ENCODE data around the gene EFCAB13.

The EFCAB13 gene

DNA sequence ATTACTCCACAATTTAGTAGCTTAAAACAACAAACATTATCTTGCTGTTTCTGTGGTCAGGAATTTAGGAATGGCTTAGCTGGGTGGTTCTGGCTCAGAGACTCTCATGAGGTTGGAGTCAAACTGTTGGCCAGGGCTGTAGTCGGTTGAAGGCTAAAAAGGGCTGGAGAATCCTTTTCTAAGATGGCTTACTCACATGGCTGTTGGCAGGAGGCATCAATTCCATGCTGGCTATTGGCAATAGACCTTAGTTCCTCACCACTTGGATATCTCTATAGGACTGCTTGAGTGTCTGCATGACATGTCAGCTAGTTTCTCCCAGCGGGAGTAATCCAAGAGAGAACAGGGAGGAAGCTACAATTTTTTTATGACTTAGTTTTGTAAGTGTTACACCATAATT lies 6.6 kb upstream of the EFCAB13 start:
- no peaks in the 10 kb centered on the region; the same call in 1 of the 2 replicates for H3K9me3 ChIP-seq (ENCODE audit: insufficient read depth, low read length)
- no peaks in the 10 kb centered on the region for H3K36me3 ChIP-seq (ENCODE audit: insufficient read depth, insufficient read length, low read length)
- no peak overlapping the region for H3K4me3 ChIP-seq (ENCODE audit: insufficient read length, low read depth)
- H3K9ac ChIP-seq (ENCODE audit: insufficient read length, low read depth), result no peak overlapping the region
- no peak for DNase-seq (ENCODE audit: low read depth, low spot score)
- H3K4me1 ChIP-seq (ENCODE audit: insufficient read depth, insufficient read length), result no peaks in the 10 kb centered on the region
- TF ChIP-seq YY1 (IDR thresholded peaks at IDR 0.05; ENCODE audit: insufficient read depth, insufficient read length) (no peak), SUZ12 (IDR thresholded peaks at IDR 0.05; ENCODE audit: extremely low read depth, insufficient read depth, insufficient read length) (no peak), ZNF274 (IDR thresholded peaks at IDR 0.05; ENCODE audit: low read depth, low read length) (no peak)
- no peaks in the 10 kb centered on the region for H3K27me3 ChIP-seq (ENCODE audit: insufficient read depth, insufficient read length)

- DNase-seq (ENCODE audit: low read depth, low spot score), result no peak
- no peaks in the 10 kb centered on the region for H3K27me3 ChIP-seq (ENCODE audit: insufficient read depth, insufficient read length)
- no peak overlapping the region for H3K4me3 ChIP-seq (ENCODE audit: insufficient read length, low read depth)
- no peaks in the 10 kb centered on the region for H3K36me3 ChIP-seq (ENCODE audit: insufficient read depth, insufficient read length, low read length)
- no peaks in the 10 kb centered on the region; the same call in 1 of the 2 replicates for H3K9me3 ChIP-seq (ENCODE audit: insufficient read depth, low read length)
- TF ChIP-seq YY1 (IDR thresholded peaks at IDR 0.05; ENCODE audit: insufficient read depth, insufficient read length), result no peak
- TF ChIP-seq SUZ12 (IDR thresholded peaks at IDR 0.05; ENCODE audit: extremely low read depth, insufficient read depth, insufficient read length), result no peak
- TF ChIP-seq ZNF274 (IDR thresholded peaks at IDR 0.05; ENCODE audit: low read depth, low read length), result no peak
- no peaks in the 10 kb centered on the region for H3K4me1 ChIP-seq (ENCODE audit: insufficient read depth, insufficient read length)
- no peak overlapping the region for H3K9ac ChIP-seq (ENCODE audit: insufficient read length, low read depth)
Observed at GRCh38 chr17:47318197-47318918, 5.4 kb upstream of the EFCAB13 start.

- Histone ChIP-seq H3K9ac (ENCODE audit: insufficient read length, low read depth) (no peak overlapping the region), H3K4me1 (ENCODE audit: insufficient read depth, insufficient read length) (no peaks in the 10 kb centered on the region), H3K36me3 (ENCODE audit: insufficient read depth, insufficient read length, low read length) (no peaks in the 10 kb centered on the region), H3K4me3 (ENCODE audit: insufficient read length, low read depth) (no peak overlapping the region), H3K27me3 (ENCODE audit: insufficient read depth, insufficient read length) (no peaks in the 10 kb centered on the region), H3K9me3 (ENCODE audit: insufficient read depth, low read length) (peaks cover 8% of the 10 kb centered on the region; the same call in 1 of the 2 replicates)
- DNase-seq (ENCODE audit: low read depth, low spot score), result no peak
- no peak for TF ChIP-seq ZNF274 (IDR thresholded peaks at IDR 0.05; ENCODE audit: low read depth, low read length)
- TF ChIP-seq SUZ12 (IDR thresholded peaks at IDR 0.05; ENCODE audit: extremely low read depth, insufficient read depth, insufficient read length), result no peak
- TF ChIP-seq YY1 (IDR thresholded peaks at IDR 0.05; ENCODE audit: insufficient read depth, insufficient read length), result no peak
Observed at GRCh38 chr17:47320879-47321502, 2.8 kb upstream of the EFCAB13 start.

DNA sequence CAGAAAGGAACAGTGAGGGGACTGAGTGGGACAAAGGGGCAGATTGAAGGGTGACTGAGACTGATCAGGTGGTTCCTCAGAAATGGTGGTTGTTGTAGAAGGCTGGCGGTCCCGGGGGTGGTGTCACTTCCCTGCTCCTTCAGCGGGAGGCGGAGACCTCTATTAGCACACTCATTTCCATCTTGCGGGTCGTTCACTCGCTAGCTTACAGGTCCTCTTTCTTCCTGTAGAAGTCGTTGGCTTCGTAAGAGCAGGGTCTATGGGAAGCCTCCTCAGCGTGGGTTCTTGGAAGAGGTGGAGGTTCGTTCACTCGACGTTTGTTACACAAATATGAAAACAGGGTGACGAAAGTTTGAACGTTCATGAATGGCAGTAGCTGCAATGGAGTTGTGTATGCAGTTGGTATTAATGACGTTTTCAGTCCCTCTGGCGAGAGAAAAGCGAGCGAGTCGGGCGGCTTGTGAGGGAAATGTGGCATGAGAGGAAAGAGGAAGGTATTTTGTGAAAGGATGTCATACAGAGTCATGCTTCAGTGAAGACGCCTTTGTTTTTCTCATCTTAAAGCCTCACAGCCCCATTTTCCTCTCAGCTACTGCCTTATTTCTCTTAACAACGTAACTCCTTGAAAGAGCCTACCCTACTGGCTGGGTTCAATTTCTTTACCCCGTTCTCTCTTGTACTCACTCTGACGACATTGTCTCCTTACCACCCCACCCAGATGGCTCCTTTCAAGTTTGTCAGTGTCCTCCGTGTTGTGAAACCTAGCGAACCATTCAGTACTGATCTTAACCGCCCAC lies 667 bp downstream of the EFCAB13 start:
- DNase-seq (ENCODE audit: low read depth, low spot score), result no peak
- H3K27me3 ChIP-seq (ENCODE audit: insufficient read depth, insufficient read length), result no peaks in the 10 kb centered on the region
- TF ChIP-seq YY1 (IDR thresholded peaks at IDR 0.05; ENCODE audit: insufficient read depth, insufficient read length) (no peak), ZNF274 (IDR thresholded peaks at IDR 0.05; ENCODE audit: low read depth, low read length) (no peak), SUZ12 (IDR thresholded peaks at IDR 0.05; ENCODE audit: extremely low read depth, insufficient read depth, insufficient read length) (no peak)

GRCh38 chr17:47325176-47325575 lies 1.4 kb downstream of the EFCAB13 start:
- TF ChIP-seq ZNF274 (IDR thresholded peaks at IDR 0.05; ENCODE audit: low read depth, low read length) (no peak), SUZ12 (IDR thresholded peaks at IDR 0.05; ENCODE audit: extremely low read depth, insufficient read depth, insufficient read length) (no peak), YY1 (IDR thresholded peaks at IDR 0.05; ENCODE audit: insufficient read depth, insufficient read length) (no peak)
- Histone ChIP-seq H3K4me3 (ENCODE audit: insufficient read length, low read depth) (no peak overlapping the region), H3K36me3 (ENCODE audit: insufficient read depth, insufficient read length, low read length) (no peaks in the 10 kb centered on the region), H3K27me3 (ENCODE audit: insufficient read depth, insufficient read length) (no peaks in the 10 kb centered on the region), H3K9ac (ENCODE audit: insufficient read length, low read depth) (no peak overlapping the region), H3K4me1 (ENCODE audit: insufficient read depth, insufficient read length) (no peaks in the 10 kb centered on the region), H3K9me3 (ENCODE audit: insufficient read depth, low read length) (peaks cover 8% of the 10 kb centered on the region; the same call in 1 of the 2 replicates)
- DNase-seq (ENCODE audit: low read depth, low spot score), result no peak

More for the DNA sequence above, 667 bp downstream of the EFCAB13 start:
- Histone ChIP-seq H3K9ac (ENCODE audit: insufficient read length, low read depth) (peak overlapping the region; percentile 8), H3K9me3 (ENCODE audit: insufficient read depth, low read length) (peaks cover 8% of the 10 kb centered on the region; the same call in 1 of the 2 replicates), H3K4me3 (ENCODE audit: insufficient read length, low read depth) (peak overlapping the region; percentile 66), H3K4me1 (ENCODE audit: insufficient read depth, insufficient read length) (no peaks in the 10 kb centered on the region), H3K36me3 (ENCODE audit: insufficient read depth, insufficient read length, low read length) (no peaks in the 10 kb centered on the region)

DNA sequence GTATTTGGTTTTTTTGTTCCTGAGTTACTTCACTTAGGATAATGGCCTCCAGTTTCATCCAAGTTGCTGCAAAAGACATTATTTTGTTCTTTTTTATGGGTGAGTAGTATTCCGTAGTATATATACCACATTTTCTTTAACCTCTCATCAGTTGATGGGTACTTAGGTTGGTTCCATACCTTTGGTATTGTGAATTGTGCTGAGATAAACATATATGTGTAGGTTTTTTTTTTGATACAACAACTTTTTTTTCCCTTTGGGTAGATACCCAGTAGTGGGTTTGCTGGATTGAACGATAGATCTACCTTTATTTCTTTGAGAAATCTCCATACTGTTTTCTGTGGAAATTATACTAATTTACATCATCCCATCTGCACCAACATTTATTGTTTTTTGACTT lies 6.8 kb downstream of the EFCAB13 start:
- no peak overlapping the region for H3K9ac ChIP-seq (ENCODE audit: insufficient read length, low read depth)

More for the DNA sequence above, 6.8 kb downstream of the EFCAB13 start:
- Histone ChIP-seq H3K9me3 (ENCODE audit: insufficient read depth, low read length) (0 out of 2 replicates have a peak, but pooled peaks cover 8% of the 10 kb centered on the region), H3K4me3 (ENCODE audit: insufficient read length, low read depth) (no peak overlapping the region), H3K4me1 (ENCODE audit: insufficient read depth, insufficient read length) (no peaks in the 10 kb centered on the region), H3K36me3 (ENCODE audit: insufficient read depth, insufficient read length, low read length) (no peaks in the 10 kb centered on the region), H3K27me3 (ENCODE audit: insufficient read depth, insufficient read length) (no peaks in the 10 kb centered on the region)
- no peak for DNase-seq (ENCODE audit: low read depth, low spot score)
- TF ChIP-seq SUZ12 (IDR thresholded peaks at IDR 0.05; ENCODE audit: extremely low read depth, insufficient read depth, insufficient read length), result no peak
- no peak for TF ChIP-seq ZNF274 (IDR thresholded peaks at IDR 0.05; ENCODE audit: low read depth, low read length)
- no peak for TF ChIP-seq YY1 (IDR thresholded peaks at IDR 0.05; ENCODE audit: insufficient read depth, insufficient read length)
